Activated gamma-delta T cell treated with anti-CD3 and anti-CD28 coated beads, Interleukin-2, amount 50 U/mL, for 16 hours (primary cell): Measurements from ENCODE around the gene MRPL2.
"Not testable (repeated sequence)": the region's sequence is repeated elsewhere in the genome, so short reads cannot be mapped to it uniquely, and the experiment has no call there.

Experiments used
- DNase-seq: peaks from one replicate; pipeline ENCODE4 v3.0.0-alpha.2; 2020; ENCODE audit warnings: low read depth

MRPL2 gene

DNA sequence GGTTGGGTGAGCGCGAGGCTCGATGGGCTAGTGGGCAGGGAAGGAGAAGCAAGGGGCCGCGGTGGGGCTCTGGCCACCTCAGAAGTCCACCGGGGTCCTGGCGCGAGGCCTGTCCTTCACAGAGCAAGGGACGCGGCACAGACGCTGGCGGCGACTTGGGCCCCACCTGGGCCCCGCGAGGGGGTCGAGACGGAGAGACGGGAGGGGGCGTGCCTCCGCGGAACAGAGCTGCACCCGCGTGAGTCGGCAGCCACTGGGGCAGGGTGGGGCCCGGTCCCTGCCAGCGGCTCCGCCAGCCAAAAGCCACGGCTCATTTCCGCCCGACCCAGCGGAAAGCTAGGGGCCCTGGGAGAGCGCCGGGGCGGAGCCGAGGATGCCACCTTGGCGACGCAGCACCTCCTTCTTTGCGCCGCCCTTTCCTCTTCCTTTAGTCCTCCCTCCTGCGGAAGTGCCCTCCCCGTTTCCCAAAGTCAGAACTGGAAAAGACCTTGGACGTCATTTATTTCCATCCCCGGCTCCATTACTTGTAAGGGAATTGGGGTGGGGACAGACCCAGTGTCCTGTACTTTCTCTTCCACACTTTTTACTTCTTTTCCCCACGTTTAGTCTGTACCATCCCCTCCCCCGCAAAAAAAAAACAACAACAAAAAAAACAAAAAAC, 5.6 kb downstream of the MRPL2 start, which contains the start of gene CUL7:
Gene CUL7 (minus strand): TSS at position 307 of the 661 bp plus-strand sequence. CDS start 1,063 bp downstream, outside the sequence.
- DNase-seq: peak; percentile 75

DNA sequence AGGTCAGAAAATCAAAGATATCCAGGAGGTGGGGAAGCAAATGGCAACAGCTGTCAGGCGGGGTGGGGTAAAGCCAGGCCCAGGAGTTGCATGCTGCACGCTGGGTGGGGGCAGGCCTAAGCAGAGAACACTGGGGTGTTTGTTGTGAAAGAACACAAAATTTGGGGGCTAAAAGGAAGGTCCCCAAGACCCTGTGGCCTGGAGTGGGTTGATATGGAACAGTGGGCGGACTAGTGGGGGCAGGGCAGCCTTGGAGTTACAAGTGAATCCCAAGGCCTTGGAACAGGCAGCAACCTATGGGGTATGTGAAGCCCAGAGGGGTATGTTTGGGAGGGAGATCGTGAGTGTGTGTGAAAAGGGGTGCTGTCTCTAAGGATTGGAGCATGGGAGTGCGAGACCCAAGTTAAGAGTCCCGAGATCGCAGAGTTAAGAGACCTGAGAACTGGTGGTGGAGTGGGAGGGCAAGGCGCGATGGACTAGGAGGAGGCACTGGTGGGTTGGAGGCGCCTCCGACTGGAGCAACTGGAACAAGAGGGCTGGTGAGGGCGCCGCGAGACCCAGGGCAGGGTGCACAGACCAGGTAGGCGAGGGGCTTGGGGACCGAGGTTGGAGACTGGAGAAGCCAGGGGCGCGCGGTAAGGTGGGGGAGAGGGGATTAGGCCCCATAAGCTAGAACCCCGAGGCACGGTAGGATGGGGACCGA, 6.2 kb downstream of the MRPL2 start:
- DNase-seq: no peak

GRCh38 chr6:43052225-43052841, 6.9 kb downstream of the MRPL2 start:
- DNase-seq: no peak

- DNase-seq: no peak
Observed at GRCh38 chr6:43050981-43051380, 8.3 kb downstream of the MRPL2 start.

DNA sequence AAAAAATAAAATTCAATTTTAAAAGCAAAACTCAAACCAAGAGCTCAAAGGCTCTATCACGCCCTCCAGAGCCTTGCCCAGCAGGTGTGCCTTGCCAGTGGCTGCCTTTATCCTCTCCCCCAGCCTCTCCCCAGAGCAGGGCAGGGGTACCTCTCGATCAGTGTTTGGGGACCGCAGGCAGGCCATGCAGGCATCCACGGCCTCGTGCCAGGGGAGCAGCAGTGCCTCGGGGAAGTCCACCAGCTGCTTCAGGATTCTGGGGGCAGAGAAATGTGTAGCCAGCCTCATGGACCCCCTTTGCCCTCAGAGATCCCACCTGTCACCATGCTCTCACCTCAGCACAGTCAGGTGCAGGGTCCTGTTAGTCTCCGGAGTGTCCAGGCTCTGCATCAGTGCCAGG, 11.2 kb downstream of the MRPL2 start:
- DNase-seq: no peak

DNA sequence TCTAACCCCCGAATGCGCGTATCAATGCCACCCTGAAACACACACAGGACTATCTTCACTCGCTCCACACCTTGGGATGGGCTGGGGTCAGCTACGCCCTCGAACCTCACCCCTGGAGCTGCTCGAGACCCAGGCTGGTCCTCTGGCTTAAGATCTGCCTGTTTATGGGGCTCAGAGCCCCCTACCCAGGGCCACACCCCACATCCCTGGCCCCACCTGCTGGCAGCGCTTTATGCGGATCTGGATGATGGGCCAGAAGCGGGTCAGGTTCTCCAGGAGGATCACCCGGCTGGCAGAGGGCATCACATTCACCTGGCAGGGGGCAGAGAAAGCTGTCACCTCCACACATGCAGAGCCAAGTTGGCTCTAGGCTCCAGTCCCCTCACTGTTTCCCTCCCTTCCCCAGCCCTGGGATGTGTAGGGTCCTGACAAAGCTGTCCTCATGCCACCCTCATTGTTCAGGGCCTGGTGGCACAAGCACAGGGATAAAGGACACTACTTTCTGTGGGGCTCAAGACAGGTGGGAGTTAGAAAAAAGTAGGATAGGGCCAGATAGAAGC, 13.8 kb downstream of the MRPL2 start:
- DNase-seq: no peak

- DNase-seq: no peak
Observed at GRCh38 chr6:43043310-43043709, 15.9 kb downstream of the MRPL2 start.

DNA sequence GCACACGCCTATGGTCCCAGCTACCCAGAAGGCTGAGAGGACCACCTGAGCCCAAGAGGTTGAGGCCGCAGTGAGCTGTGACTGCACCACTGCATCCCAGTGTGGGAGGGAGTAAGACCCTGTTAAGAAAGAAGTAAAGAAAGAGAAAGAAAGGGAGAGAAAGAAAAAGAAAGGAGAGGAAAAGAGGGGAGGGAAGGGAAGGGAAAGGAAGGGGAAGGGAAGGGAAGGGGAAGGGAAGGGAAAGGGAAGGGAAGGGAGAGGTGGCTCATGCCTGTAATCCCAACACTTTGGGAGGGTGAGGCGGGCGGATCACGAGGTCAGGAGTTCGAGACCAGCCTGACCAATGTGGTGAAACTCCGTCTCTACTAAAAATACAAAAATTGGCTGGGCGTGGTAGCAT, 17.8 kb downstream of the MRPL2 start:
- not testable (repeated sequence) for DNase-seq

- DNase-seq: no peak
Observed at GRCh38 chr6:43040542-43041257, 18.5 kb downstream of the MRPL2 start.

DNA sequence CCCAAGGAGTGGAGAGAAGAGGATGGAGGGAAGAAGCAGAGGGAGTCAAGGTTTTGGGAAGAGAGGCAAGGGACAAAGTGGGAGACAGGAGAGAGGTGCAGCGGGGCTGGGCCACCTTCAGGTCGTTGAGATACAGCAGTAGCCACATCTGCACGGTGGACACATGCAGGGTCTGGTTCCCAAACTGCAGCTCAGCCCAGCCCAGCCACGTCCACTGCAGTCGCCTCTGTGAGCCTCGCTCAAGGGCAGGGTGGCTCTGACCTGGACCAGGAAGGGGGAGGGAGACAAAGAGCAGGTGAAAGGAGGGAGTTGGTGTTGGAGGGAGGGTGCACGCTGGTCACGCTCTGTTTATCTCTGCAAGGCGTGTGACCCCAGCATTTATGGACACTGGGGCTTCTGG, 20.5 kb downstream of the MRPL2 start:
- DNase-seq: no peak

DNA sequence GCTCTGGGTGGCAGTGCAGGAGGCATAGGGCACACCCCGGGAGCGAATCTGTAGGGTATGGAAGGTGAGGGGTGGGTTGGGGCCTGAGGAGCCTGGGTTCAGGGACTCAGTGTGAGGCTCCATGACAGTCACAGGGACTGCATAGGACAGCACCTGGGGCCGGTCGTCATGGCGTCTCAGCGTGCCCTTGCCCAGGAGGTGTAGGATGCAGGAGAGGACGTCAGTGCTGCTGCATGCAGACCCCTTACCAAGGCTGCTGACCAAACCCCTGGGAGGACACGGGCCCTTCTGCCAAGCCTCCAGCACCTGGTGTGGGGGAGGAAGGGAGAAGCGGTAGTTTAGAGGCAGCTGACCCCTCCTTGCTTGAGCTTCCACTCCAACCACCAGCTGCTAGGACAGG, 21.5 kb downstream of the MRPL2 start:
- DNase-seq: no peak

- DNase-seq: no peak
Observed at GRCh38 chr6:43037197-43037596, 22.0 kb downstream of the MRPL2 start.

DNA sequence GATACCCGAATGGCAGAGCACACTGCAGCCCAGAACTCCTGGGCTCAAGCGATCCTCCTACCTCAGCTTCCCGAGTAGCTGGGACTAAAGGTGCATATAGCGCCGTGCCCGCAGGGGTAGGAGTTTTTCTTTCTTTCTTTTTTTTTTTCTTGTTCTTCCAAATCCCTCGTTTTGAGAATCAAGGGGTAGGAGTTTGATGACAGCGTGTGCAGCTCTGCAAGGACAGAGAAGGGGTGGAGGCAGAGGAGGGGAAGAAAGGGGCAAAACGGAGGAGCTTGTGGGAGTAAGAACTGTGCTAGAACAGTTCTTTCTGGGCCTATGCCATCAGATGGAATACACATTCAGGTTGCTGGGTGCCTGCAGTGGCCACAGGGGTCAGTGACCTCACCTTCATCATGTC, 22.5 kb downstream of the MRPL2 start:
- no peak for DNase-seq

DNA sequence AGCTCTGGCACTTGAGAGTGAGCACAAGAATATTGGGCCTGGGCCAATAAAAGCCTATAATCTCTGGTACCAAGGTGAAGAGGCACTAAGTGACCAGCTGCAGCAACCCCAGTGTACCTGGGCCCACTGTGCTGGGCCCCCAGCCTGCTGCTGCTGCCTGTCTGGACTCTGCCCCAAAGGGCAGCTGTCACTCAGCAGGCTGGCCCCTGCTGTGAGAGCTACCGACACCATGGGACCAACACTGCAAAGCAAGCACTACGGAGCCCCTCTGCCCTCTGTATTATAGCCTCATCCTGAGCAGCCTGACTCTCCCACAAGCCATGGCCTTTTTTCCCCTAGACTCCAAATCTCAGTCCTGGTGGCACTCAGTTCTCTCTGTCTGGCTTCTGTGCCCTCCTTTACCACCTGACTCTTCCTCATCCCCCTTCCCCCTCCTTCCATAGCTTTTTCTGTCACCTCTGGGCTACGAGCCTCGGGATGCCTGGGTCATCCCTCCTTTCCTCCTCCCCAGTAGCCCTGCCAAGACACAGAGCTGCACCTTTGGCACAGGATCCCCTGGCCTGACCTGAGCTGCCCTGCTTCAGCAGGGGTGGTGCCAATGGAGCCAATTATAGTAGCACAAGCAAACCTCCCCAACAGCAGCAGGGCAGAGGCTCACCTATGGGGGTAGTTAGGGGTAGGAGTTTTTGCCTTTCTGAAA, 23.6 kb downstream of the MRPL2 start:
- no peak for DNase-seq

DNA sequence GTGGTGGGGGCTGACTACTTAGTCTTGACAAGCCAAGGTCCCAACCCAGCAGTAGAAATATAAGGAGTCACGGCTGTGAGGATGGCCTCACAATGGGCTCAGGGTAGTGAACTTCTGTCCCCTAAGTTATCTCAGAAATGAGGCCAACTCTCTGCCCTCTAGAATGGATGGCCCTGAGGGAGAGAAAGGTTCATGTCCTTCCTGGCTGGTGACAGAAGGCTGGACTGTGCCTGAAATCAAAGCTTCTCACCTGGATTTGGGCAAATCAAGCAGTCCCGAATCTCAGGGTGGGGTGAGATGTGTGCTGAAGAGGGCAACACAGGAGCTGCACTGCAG, 25.1 kb downstream of the MRPL2 start:
- no peak for DNase-seq

- DNase-seq: no peak
Observed at GRCh38 chr6:43033496-43034189, 25.6 kb downstream of the MRPL2 start.

DNA sequence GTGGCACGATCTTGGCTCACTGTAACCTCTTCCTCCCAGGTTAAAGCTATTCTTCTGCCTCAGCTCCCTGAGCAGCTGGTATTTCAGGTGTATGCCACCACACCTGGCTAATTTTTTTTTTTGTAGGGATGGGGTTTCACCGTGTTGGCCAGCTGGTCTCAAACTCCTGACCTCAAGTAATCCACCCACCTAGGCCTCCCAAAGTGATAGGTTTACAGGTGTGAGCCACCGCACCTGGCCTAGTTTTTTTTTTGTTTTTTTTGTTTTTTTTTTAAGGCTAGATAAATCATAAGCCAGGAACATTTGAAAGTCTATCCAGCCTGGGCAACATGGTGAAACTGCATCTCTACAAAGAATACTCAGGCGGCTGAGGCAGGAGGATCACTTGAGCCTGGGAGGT, 26.9 kb downstream of the MRPL2 start:
- no peak for DNase-seq

- DNase-seq: no peak
Observed at GRCh38 chr6:43029120-43029519, 30.1 kb downstream of the MRPL2 start.

DNA sequence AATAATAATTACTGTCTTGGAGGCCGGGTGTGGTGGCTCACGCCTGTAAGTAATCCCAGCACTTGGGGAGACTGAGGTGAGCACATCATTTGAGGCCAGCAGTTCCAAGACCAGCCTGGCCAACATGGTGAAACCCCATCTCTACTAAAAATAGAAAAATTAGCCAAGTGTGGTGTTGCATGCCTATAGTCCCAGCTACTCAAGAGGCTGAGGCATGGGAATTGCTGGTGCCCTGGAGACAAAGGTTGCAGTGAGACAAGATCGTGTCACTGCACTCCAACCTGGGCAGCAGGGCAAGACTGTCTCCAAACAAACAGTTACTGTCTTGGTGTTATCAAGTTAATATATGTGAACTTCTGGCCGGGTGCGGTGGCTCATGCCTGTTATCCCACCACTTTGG, 32.9 kb downstream of the MRPL2 start:
- DNase-seq: no peak

DNA sequence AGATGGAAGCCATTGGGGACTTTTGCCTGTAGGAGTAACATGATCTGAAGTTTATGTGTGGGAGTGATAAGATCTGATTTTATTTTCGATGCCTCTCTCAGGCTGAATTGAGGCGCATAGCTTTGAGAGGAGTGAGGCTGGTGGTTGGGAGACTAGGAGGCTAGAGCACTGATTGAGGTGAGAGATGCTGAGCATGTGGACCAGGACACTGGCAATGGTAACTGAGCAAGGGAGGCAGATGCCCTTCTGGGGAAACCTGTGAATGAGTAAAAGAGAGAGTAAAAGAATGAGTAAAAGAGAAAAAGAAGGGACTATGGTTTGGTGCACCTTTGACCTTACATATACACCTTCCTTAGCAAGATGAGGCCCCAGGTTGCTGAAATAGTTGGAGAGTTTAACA, 34.8 kb downstream of the MRPL2 start:
- DNase-seq: no peak
